ENCODE measurements around the gene SRRM3.
"Not testable (repeated sequence)": the region's sequence is repeated elsewhere in the genome, so short reads cannot be mapped to it uniquely, and the experiment has no call there.

The SRRM3 gene

DNA sequence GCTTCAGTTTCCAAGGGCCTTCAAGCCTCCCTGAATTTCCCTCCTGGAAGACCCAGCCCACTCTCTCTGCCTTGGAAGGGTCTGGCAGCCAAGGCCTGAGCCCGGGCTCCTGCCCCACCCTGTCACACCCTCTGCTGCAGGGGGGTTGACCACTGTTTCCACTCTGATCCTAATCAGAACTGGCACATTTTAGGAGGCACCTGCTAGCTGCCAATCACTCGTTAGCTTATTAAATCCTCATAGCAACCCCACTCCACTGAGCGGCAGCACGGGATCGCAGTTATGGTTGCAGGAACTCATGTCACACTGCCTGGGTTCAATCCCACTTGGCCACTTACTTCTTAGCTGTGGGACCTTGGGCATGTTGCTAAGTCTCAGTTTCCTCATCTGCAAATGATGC lies 113.7 kb downstream of the SRRM3 start:
- no peak for DNase-seq (ENCODE audit: low spot score)

DNA sequence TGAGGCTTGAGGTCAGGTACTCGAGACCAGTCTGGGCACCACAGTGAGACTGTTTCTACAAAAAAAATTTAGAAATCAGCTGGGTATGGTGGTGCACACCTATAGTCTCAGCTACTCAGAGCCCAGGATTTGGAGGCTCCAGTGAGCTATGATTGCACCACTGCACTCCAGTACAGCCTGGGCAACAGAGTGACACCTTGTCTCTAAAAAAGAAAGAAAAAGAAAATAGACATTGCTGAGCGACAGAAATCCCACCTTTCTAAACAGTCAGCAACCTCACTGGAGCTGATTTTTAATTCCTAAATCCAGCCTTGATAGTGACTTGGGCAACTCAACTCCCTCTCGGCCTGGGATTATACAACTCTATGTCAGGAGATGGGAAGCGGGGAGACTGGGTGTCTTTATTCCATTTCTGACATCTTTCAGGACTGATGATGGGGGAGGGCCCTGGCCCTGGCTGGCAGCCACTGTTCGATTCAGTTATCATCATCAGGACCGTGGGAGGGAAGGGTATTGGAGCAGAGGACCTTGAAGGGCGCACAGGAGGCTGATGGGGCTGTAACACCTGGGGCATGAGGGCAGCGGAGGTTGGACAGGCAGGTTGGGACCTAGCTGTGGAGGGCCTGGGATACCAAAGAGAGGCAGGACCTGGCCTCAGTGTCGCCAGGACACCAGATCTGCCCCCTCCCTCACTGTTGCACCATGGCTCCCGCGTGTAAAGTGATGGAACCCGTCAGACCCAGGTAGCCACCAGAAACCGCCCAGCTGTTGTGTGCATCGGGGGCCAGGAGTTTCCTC lies 115.5 kb downstream of the SRRM3 start:
- no peak for DNase-seq (ENCODE audit: low spot score)

DNA sequence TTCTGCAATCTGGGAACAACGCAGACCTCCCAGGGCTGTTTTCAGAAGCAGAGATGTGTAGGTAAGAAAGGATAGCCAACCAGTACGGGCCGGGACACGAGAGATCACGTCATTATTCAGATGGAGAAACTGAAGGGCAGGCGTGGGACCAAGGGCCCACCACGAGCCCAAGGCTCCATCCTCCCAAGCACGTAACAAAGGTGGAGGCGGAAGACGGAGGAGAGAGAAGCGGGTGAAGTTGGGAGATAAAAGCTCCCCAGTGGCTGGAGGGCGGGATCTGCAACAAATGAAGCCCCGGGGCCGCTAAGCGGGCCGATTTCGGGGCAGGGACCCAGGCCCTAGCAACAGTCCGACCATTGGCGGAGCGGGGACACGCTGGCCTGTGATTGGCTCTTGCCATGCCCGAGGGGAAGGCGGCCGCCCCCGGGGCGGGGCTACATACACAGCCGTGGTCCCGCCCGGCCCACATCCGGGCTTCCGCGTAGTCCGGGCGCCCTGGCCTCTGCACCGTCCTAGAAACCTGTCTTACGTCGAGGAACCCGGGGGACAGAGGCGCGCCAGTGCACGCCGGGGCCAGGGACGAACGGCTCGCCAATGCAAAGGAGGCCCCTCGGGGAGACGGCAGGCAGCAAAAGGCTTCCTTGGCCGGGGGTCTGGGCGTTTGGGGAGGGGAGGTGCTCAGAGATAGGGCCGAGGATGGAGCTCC lies 116.2 kb downstream of the SRRM3 start:
- peak; percentile 99 for DNase-seq (ENCODE audit: low spot score)

DNA sequence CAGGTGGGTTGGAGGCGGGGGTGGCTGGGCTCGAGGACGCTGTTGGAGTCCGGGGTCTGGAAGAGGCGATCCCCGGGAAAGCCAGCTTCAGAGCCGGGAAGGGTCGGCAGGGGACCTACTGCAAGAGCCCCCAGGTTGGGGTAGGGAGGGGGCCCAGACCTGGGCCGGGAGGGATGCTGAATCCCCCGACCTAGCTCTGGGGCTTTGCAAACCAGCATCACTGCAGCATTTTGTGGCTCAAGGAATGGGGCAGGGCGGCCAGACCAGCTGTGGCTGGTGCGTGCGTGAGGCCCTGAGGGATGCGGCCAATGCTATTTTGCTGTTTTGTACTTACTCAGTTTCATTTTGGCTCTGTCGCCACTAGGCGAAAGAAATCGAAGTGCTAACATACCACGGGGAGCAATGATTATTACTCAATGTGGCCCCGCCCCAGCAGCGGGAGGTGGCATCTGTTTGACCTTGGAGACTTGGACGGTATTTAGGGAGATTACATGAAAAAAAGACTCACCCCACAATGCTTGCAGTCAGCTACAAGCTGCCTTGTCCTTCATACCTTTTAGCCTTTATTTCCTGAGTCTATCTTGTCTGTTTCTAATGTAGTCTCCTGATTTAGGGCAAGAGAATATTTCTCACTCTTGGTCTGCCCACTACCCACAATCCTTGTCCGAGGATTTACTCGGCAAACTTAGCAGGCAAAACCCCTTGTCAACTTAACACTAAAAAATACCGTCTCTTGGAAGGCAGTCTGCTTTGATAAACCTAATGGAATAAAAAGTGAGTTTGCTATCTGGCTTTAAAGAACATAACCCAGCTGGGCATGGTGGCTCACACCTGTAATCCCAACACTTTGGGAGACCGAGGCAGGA lies 117.0 kb downstream of the SRRM3 start:
- DNase-seq (ENCODE audit: low spot score): peak; percentile 78

DNA sequence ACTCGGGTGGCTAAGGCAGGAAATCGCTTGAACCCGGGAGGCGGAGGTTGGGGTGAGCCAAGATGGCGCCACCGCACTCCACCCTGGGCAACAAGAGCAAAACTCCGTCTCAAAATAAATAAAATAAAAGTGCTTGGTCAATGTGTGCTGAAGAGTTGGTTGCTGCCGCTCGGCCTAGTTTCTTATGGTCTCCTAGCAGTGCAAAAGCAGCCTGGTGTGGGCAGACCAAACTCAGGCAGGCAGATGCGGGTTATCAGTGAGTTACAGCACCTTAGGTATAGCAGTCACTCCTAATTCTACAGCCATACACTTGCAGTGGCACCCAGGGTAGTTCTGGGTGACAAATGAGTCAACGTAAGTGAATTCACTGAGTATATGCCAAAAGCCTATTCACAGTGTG lies 123.4 kb downstream of the SRRM3 start:
- DNase-seq (ENCODE audit: low spot score): no peak

DNA sequence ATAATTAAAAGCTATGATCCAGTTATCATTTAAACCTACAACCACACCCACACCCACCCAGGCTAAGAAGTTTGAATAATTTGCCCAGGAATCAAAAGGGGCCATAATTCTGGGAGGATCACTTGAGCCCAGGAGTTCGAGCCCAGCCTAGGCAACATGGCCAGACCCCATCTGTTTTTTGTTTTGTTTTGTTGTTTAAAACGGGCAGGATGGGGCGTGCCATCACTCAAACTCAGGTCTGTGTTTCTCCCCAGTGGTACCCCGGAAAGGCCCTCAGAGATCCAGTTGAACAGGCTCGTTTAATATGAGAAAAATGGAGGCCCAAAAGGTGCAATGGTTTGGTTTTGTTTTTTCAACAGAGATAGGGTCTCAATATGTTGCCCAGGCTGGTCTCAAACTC lies 124.1 kb downstream of the SRRM3 start:
- DNase-seq (ENCODE audit: low spot score): no peak

DNA sequence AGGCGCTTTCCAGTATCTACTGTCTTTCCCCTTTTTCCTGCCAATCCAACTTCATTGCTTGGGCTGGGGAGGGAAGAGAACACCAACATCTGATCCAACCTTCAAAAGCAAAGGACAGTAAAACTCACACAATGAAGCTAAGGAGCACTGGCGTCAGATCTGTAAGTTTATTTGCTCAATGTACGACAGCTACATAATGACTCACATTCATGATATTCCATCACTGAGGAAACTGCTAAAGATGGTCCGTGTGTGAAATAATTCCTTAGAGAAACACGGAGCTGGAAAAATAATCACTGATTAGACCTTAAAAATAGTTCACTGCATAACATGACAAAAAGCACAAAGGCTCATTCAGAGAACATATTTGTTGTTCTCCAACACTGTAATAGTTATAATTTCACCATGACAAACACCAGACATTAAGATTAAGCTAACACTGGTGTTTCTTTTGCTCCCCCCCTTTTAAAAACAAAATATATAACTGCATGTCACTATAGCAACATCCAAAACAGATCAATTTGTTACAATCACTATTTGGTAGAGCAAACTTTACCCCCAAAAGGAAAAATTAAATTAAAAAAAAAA lies 125.0 kb downstream of the SRRM3 start:
- DNase-seq (ENCODE audit: low spot score): no peak

DNA sequence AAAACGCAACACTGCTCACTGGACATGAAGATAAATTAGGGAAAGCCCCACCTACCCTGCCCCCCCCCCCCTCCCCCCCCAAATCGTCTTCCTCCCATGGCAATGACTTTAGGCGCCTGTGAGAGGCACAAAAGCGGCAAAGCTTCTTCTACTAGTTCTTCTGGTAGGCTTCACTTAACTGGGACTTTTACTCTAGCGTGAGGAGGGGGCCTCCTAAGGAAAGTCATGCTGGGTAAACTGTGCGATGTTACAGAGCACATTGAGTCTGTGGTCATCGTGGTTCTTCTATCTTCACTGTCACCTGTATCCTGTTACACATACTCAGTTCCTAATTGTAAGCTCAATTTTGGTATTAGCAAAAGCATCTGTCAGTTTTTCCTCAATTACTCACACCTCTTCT lies 125.9 kb downstream of the SRRM3 start:
- DNase-seq (ENCODE audit: low spot score): no peak

DNA sequence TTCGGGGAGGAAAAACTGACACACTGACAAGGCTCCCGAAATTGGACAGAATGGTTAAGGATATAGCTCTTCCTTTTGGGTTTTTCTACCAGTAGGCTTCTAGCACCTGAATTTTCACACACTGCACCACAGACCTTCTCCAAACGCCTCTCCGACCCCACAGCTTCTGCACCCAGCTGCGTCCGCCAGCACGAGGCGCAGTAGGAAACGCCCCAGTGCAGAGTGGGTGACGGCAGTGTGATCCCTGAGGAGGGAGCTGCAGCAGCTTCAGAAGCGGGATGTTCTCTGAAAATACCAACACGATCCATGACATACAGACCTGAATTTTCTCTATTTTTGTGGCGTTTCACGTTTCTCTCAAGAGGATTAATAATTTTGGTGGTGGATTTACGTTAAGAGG lies 126.7 kb downstream of the SRRM3 start:
- DNase-seq (ENCODE audit: low spot score): no peak

DNA sequence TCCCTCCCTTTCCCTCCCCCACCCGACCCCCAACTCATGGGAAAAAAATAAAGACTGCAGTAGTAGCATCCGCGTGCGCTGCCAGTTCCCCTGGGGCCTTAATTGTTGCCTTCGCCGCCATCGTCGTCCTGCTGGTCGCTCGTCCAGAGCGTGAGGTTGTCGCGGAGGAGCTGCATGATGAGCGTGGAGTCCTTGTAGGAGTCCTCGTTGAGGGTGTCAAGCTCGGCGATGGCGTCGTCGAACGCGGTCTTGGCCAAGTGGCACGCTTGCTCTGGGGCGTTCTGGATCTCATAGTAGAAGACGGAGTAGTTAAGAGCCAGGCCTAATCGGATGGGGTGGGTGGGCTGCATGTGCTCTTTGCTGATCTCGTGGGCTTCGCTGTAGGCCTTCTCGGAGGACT lies 127.8 kb downstream of the SRRM3 start:
- no peak for DNase-seq (ENCODE audit: low spot score)

DNA sequence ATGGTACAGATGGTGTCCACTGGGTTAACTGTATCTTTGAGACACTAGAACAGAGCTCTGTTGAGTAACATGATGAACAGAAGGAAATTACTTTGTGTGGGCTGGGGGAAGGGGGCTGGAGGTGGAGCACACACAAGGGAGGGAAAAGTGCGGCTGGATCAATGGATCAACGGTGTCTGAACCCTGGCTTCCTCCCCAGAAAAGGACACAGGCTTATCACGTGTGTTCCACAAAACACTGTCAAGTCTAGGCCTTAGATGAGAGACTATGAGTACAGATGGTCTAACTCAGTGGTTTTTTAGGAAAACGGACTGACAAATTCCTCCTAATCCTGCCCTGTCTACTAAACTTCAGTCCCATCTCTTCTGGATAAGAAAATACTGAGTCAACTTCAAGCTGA lies 128.6 kb downstream of the SRRM3 start:
- DNase-seq (ENCODE audit: low spot score): no peak

DNA sequence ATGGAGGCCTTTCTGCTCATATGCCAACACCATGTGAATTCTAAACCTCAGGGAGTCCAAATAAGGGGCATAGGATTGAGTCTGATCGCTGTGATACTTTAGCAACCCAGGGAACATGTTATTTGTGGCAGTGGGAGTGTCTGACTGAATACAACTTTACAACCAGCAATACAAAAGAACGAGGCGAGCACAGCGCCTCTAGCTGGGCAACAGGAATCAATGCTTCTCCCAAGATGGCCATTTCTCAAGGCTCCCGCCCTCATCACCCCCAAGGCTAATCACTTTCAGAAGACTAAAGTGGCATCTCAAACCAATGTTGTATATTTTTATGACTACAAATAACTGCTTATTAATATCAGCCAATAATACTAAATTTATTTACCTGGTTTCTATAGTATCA lies 129.0 kb downstream of the SRRM3 start:
- DNase-seq (ENCODE audit: low spot score): no peak

DNA sequence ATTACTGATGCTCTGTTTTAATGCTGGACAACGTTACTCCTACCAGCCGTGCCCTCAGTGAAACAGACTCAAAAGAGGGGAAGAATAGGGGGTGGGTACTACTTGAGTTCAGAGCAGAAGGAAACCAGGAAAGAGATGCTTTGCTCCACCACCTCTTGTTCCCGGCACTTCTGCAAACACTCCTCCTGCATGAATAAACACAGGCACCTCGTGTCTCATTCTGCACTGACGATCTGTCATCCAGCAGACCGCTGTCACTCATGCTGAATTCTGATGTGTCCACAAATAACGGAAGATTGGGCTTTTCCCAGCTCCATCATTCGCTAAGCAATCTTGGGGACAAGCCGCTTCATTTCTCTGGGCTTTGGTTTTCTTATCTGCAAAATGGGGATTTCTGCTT lies 130.4 kb downstream of the SRRM3 start:
- DNase-seq (ENCODE audit: low spot score): no peak

DNA sequence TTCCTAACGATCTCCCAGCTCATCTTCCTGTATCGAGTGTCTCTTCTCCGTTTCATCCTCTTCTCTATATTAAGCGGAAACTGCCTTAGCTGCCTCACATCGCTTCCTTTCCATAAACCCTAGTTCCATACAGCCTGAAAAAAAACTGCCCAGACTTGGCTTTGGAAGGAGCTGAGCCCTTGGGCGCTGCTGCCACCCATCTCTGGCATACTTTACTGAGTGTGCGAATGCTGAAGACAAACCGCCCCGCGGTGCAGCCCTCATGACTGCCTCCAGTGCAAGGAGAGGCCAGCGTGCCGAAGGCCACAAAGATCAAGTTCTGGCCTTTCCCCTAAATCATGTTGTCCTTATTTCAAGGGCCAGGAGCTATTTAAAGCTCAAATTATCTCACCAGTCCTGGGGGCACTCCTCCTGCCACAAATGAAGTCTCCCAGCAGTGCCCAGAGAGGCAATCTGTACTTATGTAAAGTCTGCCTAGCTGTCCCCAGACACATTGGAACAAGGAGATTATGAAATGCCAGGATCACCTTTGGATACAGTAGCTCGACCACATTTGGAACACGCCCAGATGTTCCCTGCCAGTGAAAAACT lies 131.9 kb downstream of the SRRM3 start:
- no peak for DNase-seq (ENCODE audit: low spot score)

DNA sequence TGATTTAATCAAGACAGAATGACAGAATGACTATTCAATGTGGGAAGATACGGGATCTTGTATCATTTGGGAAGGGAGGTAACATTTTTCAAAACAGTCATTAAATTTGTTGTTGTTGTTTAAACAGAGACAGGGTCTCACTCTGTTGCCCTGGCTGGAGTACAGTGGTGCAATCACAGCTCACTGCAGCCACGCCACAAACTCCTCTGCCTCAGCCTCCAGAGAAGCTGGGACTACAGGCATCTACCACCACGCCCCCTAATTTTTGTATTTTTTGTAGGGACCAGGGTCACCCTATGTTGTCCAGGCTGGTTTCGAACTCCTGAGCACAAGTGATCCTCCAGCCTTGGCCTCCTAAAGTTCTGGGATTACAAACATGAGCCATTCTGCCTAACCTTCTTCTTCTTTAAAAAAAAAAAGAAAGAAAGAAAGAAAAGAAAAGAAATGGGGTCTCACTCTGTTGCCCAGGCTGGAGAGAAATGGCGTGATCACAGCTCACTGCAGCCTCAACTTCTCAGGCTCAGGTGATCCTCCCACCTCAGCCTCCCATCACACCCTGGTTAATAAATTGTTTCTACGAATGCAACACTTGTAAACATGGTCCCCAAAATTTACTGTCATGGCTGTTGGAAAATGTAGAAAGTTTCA lies 132.7 kb downstream of the SRRM3 start:
- no peak for DNase-seq (ENCODE audit: low spot score)

DNA sequence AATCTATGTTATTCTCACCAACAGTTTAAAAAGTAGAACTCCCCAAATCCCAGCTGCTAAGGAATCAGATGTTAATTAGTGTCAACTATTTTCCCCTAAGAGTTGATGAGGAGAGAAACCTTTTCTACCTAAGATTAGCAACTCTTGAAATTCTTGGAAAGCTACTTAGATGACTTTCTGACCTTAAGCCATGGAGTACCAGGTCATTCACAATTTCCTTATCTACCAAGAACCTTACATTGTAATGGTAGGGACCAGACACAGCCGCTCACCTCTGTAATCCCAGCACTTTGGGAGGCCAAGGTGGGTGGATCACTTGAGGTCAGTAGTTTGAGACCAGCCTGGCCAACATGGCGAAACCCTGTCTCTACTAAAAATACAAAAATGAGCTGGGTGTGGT lies 133.7 kb downstream of the SRRM3 start:
- not testable (repeated sequence) for DNase-seq (ENCODE audit: low spot score)

DNA sequence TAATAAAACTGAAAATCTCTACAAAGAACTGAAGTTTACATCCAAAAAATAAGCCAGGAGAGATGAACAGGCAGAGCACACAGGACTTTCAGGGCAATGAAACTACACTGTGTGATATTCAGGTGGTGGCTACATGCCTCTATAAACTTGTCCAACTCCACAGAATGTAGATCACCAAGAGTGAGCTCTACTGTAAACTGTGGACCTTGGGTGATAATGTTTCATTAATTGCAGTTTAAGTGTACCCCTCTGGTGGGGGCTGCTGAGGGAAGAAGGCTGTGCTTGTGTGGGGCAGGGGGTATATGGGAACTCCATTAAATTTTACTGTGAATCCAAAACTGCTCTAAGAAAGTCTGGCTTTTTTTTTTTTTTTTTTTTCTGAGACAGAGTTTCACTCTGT lies 134.4 kb downstream of the SRRM3 start:
- DNase-seq (ENCODE audit: low spot score): no peak
